ENCODE data around the gene NR1H4. TPM values are rescaled to one million over a fixed set of nuclear protein-coding genes. Genes with fewer than 3 reads are reported as not detected.
A peak's percentile ranks its signal among the peaks of the same experiment; 100 is the strongest.

NR1H4 gene
- total and polyA plus RNA-seq, 2 of the 13 experiments (the other 11 are each of a cell fraction or from before 2014, with no cell fraction given) = 27.3 to 114 TPM

GRCh38 chr12:100554608-100555077 is 81.0 kb downstream of the NR1H4 start:
- Histone ChIP-seq H3K27ac (ENCODE audit: extremely low read length, insufficient read depth, low read length) (peak overlapping the region; percentile 44), H3K9me3 (ENCODE audit: low read length) (no peaks in the 10 kb centered on the region), H3K27me3 (ENCODE audit: control insufficient read depth in 1 of 2, insufficient read depth in 2 of 2, low read length in 2 of 2) (no peaks in the 10 kb centered on the region; a peak in 1 of 5 replicates), H3K36me3 (replicated peaks in 1 of 2; ENCODE audit: control insufficient read depth in 1 of 2, insufficient read depth in 2 of 2, low read length in 2 of 2) (peaks cover 2 to 26% of the 10 kb centered on the region in 2 experiments), H4K20me1 (ENCODE audit: insufficient read depth, low read length) (no peaks in the 10 kb centered on the region; the same call in 1 of the 2 replicates), H3K4me2 (ENCODE audit: low read depth, low read length) (no peak overlapping the region), H3K79me2 (ENCODE audit: insufficient read depth, low read length) (no peaks in the 10 kb centered on the region), H3K4me3 (replicated peaks in 1 of 3; ENCODE audit: insufficient read depth in 1 of 3, low read depth in 2 of 3, low read length in 3 of 3) (no peak overlapping the region), H2AFZ (ENCODE audit: low read length) (no peak overlapping the region), H3K4me1 (ENCODE audit: insufficient read depth, low read length) (peaks cover 31% of the 10 kb centered on the region), H3K9ac (ENCODE audit: insufficient read depth, low read depth, low read length) (no peak overlapping the region)
- ChIA-PET POLR2A (no interaction called here), CTCF (ENCODE audit: low intra/inter-chr PET ratio, low total read pairs) (interaction anchor here (0.8 to 4.1 kb wide), 5 partner anchors 150 to 320 kb away, joined by 3 to 74 read pairs (median 7); no protein-coding TSS in a partner anchor)
- no TSS peak for BruUV-seq (replicated peaks)
- in situ Hi-C loops (cut with HindIII; ENCODE audit: extremely low pct_ligation_motif_present, low pct_unique_long_range_greater_than_20kb) (loop anchor here (5.0 kb wide), 1 partner anchor 202 kb away; no protein-coding TSS in a partner anchor), intact Hi-C loops (cut with micrococcal nuclease; ENCODE audit: unreplicated experiment) (loop anchor here (1.0 to 2.0 kb wide), 4 partner anchors 162 to 320 kb away; no protein-coding TSS in a partner anchor)
- DNase-seq (ENCODE audit: low spot score) (peak; percentile 88), FAIRE-seq (peak; percentile 93), ATAC-seq (peak; percentile 74)
- WGBS (ENCODE audit: low lambda C conversion rate) = 0% methylated on average over 1 of the region's 1 CpG
- TF ChIP-seq EZH2 (conservative IDR thresholded peaks at IDR 0.05; ENCODE audit: low read depth, low read length) = no peak
- TF ChIP-seq, protein P1, sequence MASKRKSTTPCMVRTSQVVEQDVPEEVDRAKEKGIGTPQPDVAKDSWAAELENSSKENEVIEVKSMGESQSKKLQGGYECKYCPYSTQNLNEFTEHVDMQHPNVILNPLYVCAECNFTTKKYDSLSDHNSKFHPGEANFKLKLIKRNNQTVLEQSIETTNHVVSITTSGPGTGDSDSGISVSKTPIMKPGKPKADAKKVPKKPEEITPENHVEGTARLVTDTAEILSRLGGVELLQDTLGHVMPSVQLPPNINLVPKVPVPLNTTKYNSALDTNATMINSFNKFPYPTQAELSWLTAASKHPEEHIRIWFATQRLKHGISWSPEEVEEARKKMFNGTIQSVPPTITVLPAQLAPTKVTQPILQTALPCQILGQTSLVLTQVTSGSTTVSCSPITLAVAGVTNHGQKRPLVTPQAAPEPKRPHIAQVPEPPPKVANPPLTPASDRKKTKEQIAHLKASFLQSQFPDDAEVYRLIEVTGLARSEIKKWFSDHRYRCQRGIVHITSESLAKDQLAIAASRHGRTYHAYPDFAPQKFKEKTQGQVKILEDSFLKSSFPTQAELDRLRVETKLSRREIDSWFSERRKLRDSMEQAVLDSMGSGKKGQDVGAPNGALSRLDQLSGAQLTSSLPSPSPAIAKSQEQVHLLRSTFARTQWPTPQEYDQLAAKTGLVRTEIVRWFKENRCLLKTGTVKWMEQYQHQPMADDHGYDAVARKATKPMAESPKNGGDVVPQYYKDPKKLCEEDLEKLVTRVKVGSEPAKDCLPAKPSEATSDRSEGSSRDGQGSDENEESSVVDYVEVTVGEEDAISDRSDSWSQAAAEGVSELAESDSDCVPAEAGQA (IDR thresholded peaks at IDR 0.05; ENCODE audit: low read depth) = no peak
- TF ChIP-seq, protein P1 (CRISPR knock-in tag; IDR thresholded peaks at IDR 0.05; ENCODE audit: borderline replicate concordance) = no peak
- TF ChIP-seq FOSL2 (CRISPR knock-in tag; IDR thresholded peaks at IDR 0.05) = no peak
- no peak for TF ChIP-seq ARHGAP35 (CRISPR knock-in tag; IDR thresholded peaks at IDR 0.05; ENCODE audit: borderline replicate concordance)
- TF ChIP-seq REXO4 (CRISPR knock-in tag; IDR thresholded peaks at IDR 0.05; ENCODE audit: borderline replicate concordance) = no peak
- TF ChIP-seq REPIN1 (CRISPR knock-in tag; IDR thresholded peaks at IDR 0.05; ENCODE audit: borderline replicate concordance, low read depth) = no peak
- TF ChIP-seq ZNF703 (CRISPR knock-in tag; IDR thresholded peaks at IDR 0.05; ENCODE audit: borderline replicate concordance) = no peak
- TF ChIP-seq FOXK2 (IDR thresholded peaks at IDR 0.05) = peak; percentile 33; the same call in 1 of the 2 replicates
- no peak for TF ChIP-seq ZNF547 (CRISPR knock-in tag; IDR thresholded peaks at IDR 0.05)
- TF ChIP-seq ZNF749 (CRISPR knock-in tag; IDR thresholded peaks at IDR 0.05; ENCODE audit: borderline replicate concordance) = no peak
- 0 out of 2 replicates have a peak, but pooled peaks have one; percentile 23 for TF ChIP-seq TARDBP (CRISPR knock-in tag; IDR thresholded peaks at IDR 0.05)
- no peak for TF ChIP-seq POLR2G (IDR thresholded peaks at IDR 0.05; ENCODE audit: low read depth, low read length)
- TF ChIP-seq, protein P2, sequence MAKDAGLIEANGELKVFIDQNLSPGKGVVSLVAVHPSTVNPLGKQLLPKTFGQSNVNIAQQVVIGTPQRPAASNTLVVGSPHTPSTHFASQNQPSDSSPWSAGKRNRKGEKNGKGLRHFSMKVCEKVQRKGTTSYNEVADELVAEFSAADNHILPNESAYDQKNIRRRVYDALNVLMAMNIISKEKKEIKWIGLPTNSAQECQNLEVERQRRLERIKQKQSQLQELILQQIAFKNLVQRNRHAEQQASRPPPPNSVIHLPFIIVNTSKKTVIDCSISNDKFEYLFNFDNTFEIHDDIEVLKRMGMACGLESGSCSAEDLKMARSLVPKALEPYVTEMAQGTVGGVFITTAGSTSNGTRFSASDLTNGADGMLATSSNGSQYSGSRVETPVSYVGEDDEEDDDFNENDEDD (CRISPR knock-in tag; IDR thresholded peaks at IDR 0.05; ENCODE audit: borderline replicate concordance) = no peak
- TF ChIP-seq HNF1B (CRISPR knock-in tag; IDR thresholded peaks at IDR 0.05) = no peak
- TF ChIP-seq SAP130 (CRISPR knock-in tag; IDR thresholded peaks at IDR 0.05; ENCODE audit: low read depth) = peak; percentile 40; the same call in 1 of the 2 replicates
- no peak for TF ChIP-seq CENPT (CRISPR knock-in tag; IDR thresholded peaks at IDR 0.05; ENCODE audit: low read depth)
